GM19467 (cell line): Measurements from ENCODE around the gene STK40.
A peak's percentile ranks its signal among the peaks of the same experiment; 100 is the strongest.

ENCODE experiments used
- ATAC-seq: cut with Tn5 transposase; IDR thresholded peaks from one replicate; pipeline ENCODE4 v1.9.1; 2021; ENCODE audit warnings: mild to moderate bottlenecking, moderate library complexity; ENCODE audit not compliant: unreplicated experiment

The STK40 gene

GRCh38 chr1:36377791-36378492, 7.8 kb downstream of the STK40 start:
- ATAC-seq = no peak

- no peak for ATAC-seq
These were observed 13.1 kb downstream of the STK40 start for GRCh38 chr1:36372617-36373016.

- no peak for ATAC-seq
These were observed 16.5 kb downstream of the STK40 start for GRCh38 chr1:36369061-36369861.

- ATAC-seq = no peak
These were observed 17.9 kb downstream of the STK40 start for GRCh38 chr1:36367798-36368197.

GRCh38 chr1:36367066-36367465, 18.7 kb downstream of the STK40 start:
- no peak for ATAC-seq

- ATAC-seq = no peak
These were observed 19.5 kb downstream of the STK40 start for GRCh38 chr1:36366091-36366661.

- no peak for ATAC-seq
These were observed 20.3 kb downstream of the STK40 start for GRCh38 chr1:36365381-36365780.

GRCh38 chr1:36359911-36360550, 25.7 kb downstream of the STK40 start:
- ATAC-seq = no peak

GRCh38 chr1:36359383-36359782, 26.3 kb downstream of the STK40 start:
- no peak for ATAC-seq

- ATAC-seq = no peak
These were observed 27.1 kb downstream of the STK40 start for GRCh38 chr1:36358514-36359084.

- no peak for ATAC-seq
These were observed 29.9 kb downstream of the STK40 start for GRCh38 chr1:36355811-36356210.

- no peak for ATAC-seq
These were observed 31.2 kb downstream of the STK40 start for GRCh38 chr1:36354486-36354885.

GRCh38 chr1:36352910-36353878, 32.5 kb downstream of the STK40 start:
- no peak for ATAC-seq

GRCh38 chr1:36352125-36352909, 33.4 kb downstream of the STK40 start:
- no peak for ATAC-seq

GRCh38 chr1:36351227-36351977, 34.3 kb downstream of the STK40 start:
- no peak for ATAC-seq

GRCh38 chr1:36350659-36351226, 35.0 kb downstream of the STK40 start:
- no peak for ATAC-seq

GRCh38 chr1:36349839-36350238, 35.9 kb downstream of the STK40 start:
- no peak for ATAC-seq

GRCh38 chr1:36349241-36349671, 36.5 kb downstream of the STK40 start:
- peak; percentile 62 for ATAC-seq
